IMR-90 (cell line): ENCODE data around the gene MDFI. TPM values are rescaled to one million over a fixed set of nuclear protein-coding genes. Genes with fewer than 3 reads are reported as not detected.

Experiments used
- ATAC-seq: fragments of 200-7000 bp; cut with Tn5 transposase; 2 replicates; pipeline ENCODE4 v1.9.1; 2020; ENCODE audit warnings: low read depth, mild to moderate bottlenecking, moderate library complexity
- BruUV-seq: library from RNA; stranded (reverse); fragments of 400-500 nt; replicated peaks from 2 replicates; lab custom pipeline; 2021; lab: Mats Ljungman, UMichigan
- CTCF ChIA-PET: fragments of 300-600 bp; formaldehyde crosslinking; extraction: SDS; loops from one replicate; lab custom pipeline; 2021; ENCODE audit warnings: antibody characterized with exemption; lab: Yijun Ruan, JAX
- POLR2A ChIA-PET: fragments of 300-600 bp; sonication (Branson Sonifier 250); formaldehyde crosslinking; loops from one replicate; lab custom pipeline; 2022; ENCODE audit warnings: antibody characterized with exemption; ENCODE audit not compliant: unreplicated experiment; lab: Charles Lee
- DNase-seq: peaks from one replicate; pipeline ENCODE4 v3.0.0; 2013
- H2AFZ ChIP-seq: replicated peaks from 2 replicates; pipeline ENCODE3; 2013; ENCODE audit warnings: low read length, mild to moderate bottlenecking; ENCODE audit not compliant: poor library complexity
- H2AK5ac ChIP-seq: 2 replicates; pipeline ENCODE4 v1.6.1; 2013; ENCODE audit warnings: low read depth, low read length, inconsistent platforms
- H2AK9ac ChIP-seq: replicated peaks from 2 replicates; pipeline ENCODE3; 2013; ENCODE audit warnings: mild to moderate bottlenecking, low read depth, low read length, moderate library complexity; ENCODE audit not compliant: poor library complexity
- H2BK120ac ChIP-seq: 2 replicates; pipeline ENCODE4 v1.6.1; 2013; ENCODE audit warnings: low read depth, low read length, inconsistent platforms
- H2BK15ac ChIP-seq: 3 replicates; pipeline ENCODE4 v1.6.1; 2013; ENCODE audit warnings: low read depth, low read length, inconsistent platforms
- H2BK20ac ChIP-seq: 2 replicates; pipeline ENCODE4 v1.6.1; 2013; ENCODE audit warnings: low read depth, mild to moderate bottlenecking, inconsistent platforms, low read length, moderate library complexity
- H2BK5ac ChIP-seq: 2 replicates; pipeline ENCODE4 v1.6.1; 2013; ENCODE audit warnings: mild to moderate bottlenecking, low read depth, low read length, inconsistent platforms; ENCODE audit not compliant: poor library complexity, severe bottlenecking
- H3K14ac ChIP-seq: replicated peaks from 2 replicates; pipeline ENCODE4 v1.6.1; 2013; ENCODE audit warnings: low read depth, low read length, inconsistent platforms
- H3K18ac ChIP-seq: 2 replicates; pipeline ENCODE4 v1.6.1; 2013; ENCODE audit warnings: low read depth, low read length, control low read depth
- H3K23ac ChIP-seq: 2 replicates; pipeline ENCODE4 v1.6.1; 2013; ENCODE audit warnings: low read depth, low read length, inconsistent platforms
- H3K27ac ChIP-seq: 2 replicates; pipeline ENCODE4 v1.5.1; 2013; ENCODE audit warnings: mild to moderate bottlenecking, control low read depth, low read length; ENCODE audit not compliant: insufficient read depth
- H3K27me3 ChIP-seq: 2 replicates; pipeline ENCODE4 v1.6.1; 2013; ENCODE audit warnings: low read length; ENCODE audit not compliant: control insufficient read depth, insufficient read depth
- H3K36me3 ChIP-seq: 2 replicates; pipeline ENCODE4 v1.6.1; 2013; ENCODE audit warnings: low read length, mixed read lengths; ENCODE audit not compliant: control insufficient read depth, insufficient read depth
- H3K4ac ChIP-seq: 2 replicates; pipeline ENCODE4 v1.6.1; 2013; ENCODE audit warnings: low read depth, low read length, inconsistent platforms
- H3K4me1 ChIP-seq: 2 replicates; pipeline ENCODE4 v1.6.1; 2013; ENCODE audit warnings: low read length, mixed read lengths; ENCODE audit not compliant: control insufficient read depth, insufficient read depth
- H3K4me2 ChIP-seq: 2 replicates; pipeline ENCODE4 v1.6.1; 2013; ENCODE audit warnings: low read depth, mild to moderate bottlenecking, control low read depth, low read length, moderate library complexity
- H3K4me3 ChIP-seq: 2 replicates; pipeline ENCODE4 v1.5.1; 2013; ENCODE audit warnings: low read depth, mild to moderate bottlenecking, control low read depth, low read length, moderate library complexity; ENCODE audit not compliant: insufficient read depth
- H3K56ac ChIP-seq: 2 replicates; pipeline ENCODE4 v1.6.1; 2013; ENCODE audit warnings: low read length, inconsistent platforms; ENCODE audit not compliant: insufficient read depth; ENCODE audit errors: extremely low read depth
- H3K79me1 ChIP-seq, 2 experiments: 2 replicates each; pipeline ENCODE4 v1.6.1; 2013; ENCODE audit warnings: low read length in 2 of 2, inconsistent platforms in 1 of 2, low read depth in 1 of 2
- H3K9ac ChIP-seq: 2 replicates; pipeline ENCODE4 v1.6.1; 2013; ENCODE audit warnings: low read depth, low read length, control low read depth
- H3K9me1 ChIP-seq: 2 replicates; pipeline ENCODE4 v1.6.1; 2013; ENCODE audit warnings: low read length, inconsistent platforms; ENCODE audit not compliant: insufficient read depth
- H3K9me3 ChIP-seq: 2 replicates; pipeline ENCODE4 v1.6.1; 2013; ENCODE audit warnings: low read length; ENCODE audit not compliant: control insufficient read depth, insufficient read depth
- H4K20me1 ChIP-seq: 2 replicates; pipeline ENCODE4 v1.6.1; 2013; ENCODE audit warnings: low read length, inconsistent platforms; ENCODE audit not compliant: insufficient read depth
- H4K5ac ChIP-seq: 2 replicates; pipeline ENCODE4 v1.6.1; 2013; ENCODE audit warnings: mild to moderate bottlenecking, low read depth, low read length, control low read depth
- H4K8ac ChIP-seq, 2 experiments: 2 replicates each; pipeline ENCODE4 v1.6.1; 2013; ENCODE audit warnings: low read depth in 2 of 2, low read length in 2 of 2, control low read depth in 1 of 2, inconsistent platforms in 1 of 2
- H4K91ac ChIP-seq: 2 replicates; pipeline ENCODE4 v1.6.1; 2013; ENCODE audit warnings: low read depth, low read length, inconsistent platforms; ENCODE audit not compliant: insufficient read depth
- NFE2L2 ChIP-seq: fragments of 150-350 bp; IDR thresholded peaks from 2 replicates; pipeline ENCODE4 v1.6.1; 2016; ENCODE audit warnings: low read depth, mild to moderate bottlenecking, low read length
- WGBS, 2 experiments: methylation state at CpG; one replicate each; pipeline versions ENCODE4 v1.1.5 to v1.1.7; 2013; ENCODE audit warnings: missing lambda C conversion rate in 2 of 2; ENCODE audit not compliant: insufficient read length in 1 of 2; ENCODE audit errors: extremely low coverage in 2 of 2; 5-methylcytosine and 5-hydroxymethylcytosine counted together
- dilution Hi-C: fragments of 300-500 bp; cut with HindIII; formaldehyde crosslinking; loops from one replicate; pipeline ENCODE4 v1.14.3; 2018; ENCODE audit warnings: low sequenced_read_pairs; ENCODE audit not compliant: unreplicated experiment
- in situ Hi-C: fragments of 300-500 bp; cut with MboI; formaldehyde crosslinking; loops from 3 replicates; pipeline ENCODE4 v1.14.3; 2019; ENCODE audit warnings: low sequenced_read_pairs, inconsistent platforms, mixed read lengths
- intact Hi-C: fragments of 100-400 bp; cut with micrococcal nuclease; formaldehyde crosslinking; loops from 2 replicates; pipeline ENCODE4 v1.10.0; 2022
- polyA plus RNA-seq, 3 experiments: library from polyadenylated mRNA; depleted of rRNA; stranded (reverse); fragments of >200 nt; gene quantifications; 2 replicates each; pipeline ENCODE4 v1.2.3, GENCODE V29; 2012; ENCODE audit warnings: low replicate concordance in 1 of 3
- total RNA-seq: library from RNA; depleted of rRNA; stranded (reverse); fragments of >200 nt; gene quantifications from 2 replicates; pipeline ENCODE4 v1.2.3, GENCODE V29; 2012

The MDFI gene
- total and polyA plus RNA-seq, 2 of the 4 experiments (the other 2 are of a cell fraction) = 0.18 to 0.29 TPM

GRCh38 chr6:41594326-41594725, 43.9 kb upstream of the MDFI start:
- H2AK9ac ChIP-seq = no peak overlapping the region
- H2AK5ac ChIP-seq = no peak overlapping the region
- no peak overlapping the region for H3K14ac ChIP-seq
- POLR2A ChIA-PET = no interaction called here
- in situ Hi-C loops (loop anchor here (5.0 kb wide), 2 partner anchors 172 to 222 kb away; no protein-coding TSS in a partner anchor), intact Hi-C loops (no loop called here), dilution Hi-C loops (no loop called here)
- no peaks in the 10 kb centered on the region for H3K79me1 ChIP-seq
- H4K91ac ChIP-seq = no peak overlapping the region
- no peak overlapping the region for H2BK5ac ChIP-seq
- no peak for ATAC-seq
- H3K9me1 ChIP-seq = no peaks in the 10 kb centered on the region
- H3K4me2 ChIP-seq = no peak overlapping the region
- H3K27me3 ChIP-seq = no peaks in the 10 kb centered on the region
- no peak overlapping the region for H4K5ac ChIP-seq
- no peak overlapping the region for H3K9ac ChIP-seq
- no peak overlapping the region for H4K8ac ChIP-seq
- no peak overlapping the region for H2BK20ac ChIP-seq
- no peak overlapping the region for H2BK120ac ChIP-seq
- H4K20me1 ChIP-seq = peaks cover 6% of the 10 kb centered on the region
- BruUV-seq = no TSS peak
- H3K4me3 ChIP-seq = no peak overlapping the region
- H3K56ac ChIP-seq = no peak overlapping the region
- no peak overlapping the region for H2AFZ ChIP-seq
- WGBS, 2 experiments = 100% methylated on average over 1 of the region's 5 CpGs; no CpG with 5 or more reads in 1 of the 2 experiments
- H3K27ac ChIP-seq = no peak overlapping the region
- H3K23ac ChIP-seq = no peak overlapping the region
- TF ChIP-seq NFE2L2 = no peak
- no peak overlapping the region for H3K18ac ChIP-seq
- H3K36me3 ChIP-seq = peaks cover 37% of the 10 kb centered on the region
- CTCF ChIA-PET = interaction anchor here (0.6 kb wide), 1 partner anchor 65 kb away, joined by 3 read pairs; no protein-coding TSS in a partner anchor
- H2BK15ac ChIP-seq = no peak overlapping the region
- H3K4ac ChIP-seq = no peak overlapping the region
- DNase-seq = no peak
- no peaks in the 10 kb centered on the region for H3K9me3 ChIP-seq
- no peaks in the 10 kb centered on the region for H3K4me1 ChIP-seq
